Activated CD4-positive, alpha-beta T cell treated with anti-CD3 and anti-CD28 coated beads, Interleukin-2, amount 10 ng/mL, durations not matched to agents 24 days and 14 days (primary cell): ENCODE measurements around the gene CMA1. TPM values are rescaled to one million over a fixed set of nuclear protein-coding genes. Genes with fewer than 3 reads are reported as not detected.
"Not testable (repeated sequence)": the region's sequence is repeated elsewhere in the genome, so short reads cannot be mapped to it uniquely, and the experiment has no call there.

Experiments used
- DNase-seq: peaks from one replicate; pipeline ENCODE4 v3.0.0; 2022
- H3K27ac Mint-ChIP-seq: one replicate; pipeline ENCODE4 v1.8.0; 2022; ENCODE audit warnings: mild to moderate bottlenecking, mixed read lengths
- H3K27me3 Mint-ChIP-seq: one replicate; pipeline ENCODE4 v1.8.0; 2022; ENCODE audit warnings: mixed read lengths
- H3K36me3 Mint-ChIP-seq: one replicate; pipeline ENCODE4 v1.8.0; 2022; ENCODE audit warnings: low read depth, mild to moderate bottlenecking, mixed read lengths
- H3K4me1 Mint-ChIP-seq: one replicate; pipeline ENCODE4 v1.8.0; 2021; ENCODE audit warnings: mixed read lengths
- H3K4me3 Mint-ChIP-seq: one replicate; pipeline ENCODE4 v1.8.0; 2022; ENCODE audit warnings: mild to moderate bottlenecking, moderate library complexity, mixed read lengths
- H3K9me3 Mint-ChIP-seq: one replicate; pipeline ENCODE4 v1.8.0; 2021; ENCODE audit warnings: mixed read lengths
- intact Hi-C: fragments of 100-400 bp; cut with micrococcal nuclease; formaldehyde crosslinking; loops from one replicate; pipeline ENCODE4 v1.15.1; 2023
- total RNA-seq: library from RNA; stranded (reverse); gene quantifications from 2 replicates; pipeline ENCODE4 v1.2.3, GENCODE V29; 2022

CMA1 gene
- not detected in 2 replicates for total RNA-seq

GRCh38 chr14:24508155-24508840 lies at the start of gene CMA1:
TSS of gene CMA1 (minus strand) at chr14:24508265. CDS start at chr14:24508235, 30 bp downstream.
- no peak within 1 kb of the TSS for H3K4me3 Mint-ChIP-seq
- peaks cover 8% of the 10 kb centered on the region for H3K27me3 Mint-ChIP-seq
- peaks cover 6% of the 10 kb centered on the region for H3K9me3 Mint-ChIP-seq
- no peaks in the 10 kb centered on the region for H3K36me3 Mint-ChIP-seq
- DNase-seq, result no peak
- H3K27ac Mint-ChIP-seq, result no peak within 1 kb of the TSS
- H3K4me1 Mint-ChIP-seq, result peaks cover 7% of the 10 kb centered on the region
- intact Hi-C loops, result no loop called here

- intact Hi-C loops, result no loop called here
- no peaks in the 10 kb centered on the region for H3K27me3 Mint-ChIP-seq
- H3K36me3 Mint-ChIP-seq, result no peaks in the 10 kb centered on the region
- H3K4me3 Mint-ChIP-seq, result no peak overlapping the region
- no peak overlapping the region for H3K27ac Mint-ChIP-seq
- peaks cover 2% of the 10 kb centered on the region for H3K4me1 Mint-ChIP-seq
- DNase-seq, result no peak
- H3K9me3 Mint-ChIP-seq, result peaks cover 3% of the 10 kb centered on the region
These were observed 48.7 kb upstream of the CMA1 start for GRCh38 chr14:24556756-24557155.

- DNase-seq, H3K27me3 Mint-ChIP-seq, H3K36me3 Mint-ChIP-seq, H3K4me3 Mint-ChIP-seq, H3K4me1 Mint-ChIP-seq, intact Hi-C loops, H3K27ac Mint-ChIP-seq: not testable (repeated sequence)
- peaks cover 44% of the 10 kb centered on the region for H3K9me3 Mint-ChIP-seq
These were observed 41.0 kb upstream of the CMA1 start for GRCh38 chr14:24549064-24549463.

GRCh38 chr14:24542346-24542936 lies 34.4 kb upstream of the CMA1 start:
- intact Hi-C loops, result no loop called here
- H3K9me3 Mint-ChIP-seq, result peaks cover 38% of the 10 kb centered on the region
- no peak overlapping the region for H3K27ac Mint-ChIP-seq
- no peak overlapping the region for H3K4me3 Mint-ChIP-seq
- no peaks in the 10 kb centered on the region for H3K4me1 Mint-ChIP-seq
- H3K36me3 Mint-ChIP-seq, result no peaks in the 10 kb centered on the region
- H3K27me3 Mint-ChIP-seq, result peaks cover 9% of the 10 kb centered on the region
- no peak for DNase-seq

- DNase-seq, result no peak
- no peak overlapping the region for H3K4me3 Mint-ChIP-seq
- H3K9me3 Mint-ChIP-seq, result peaks cover 11% of the 10 kb centered on the region
- intact Hi-C loops, result no loop called here
- no peak overlapping the region for H3K27ac Mint-ChIP-seq
- H3K27me3 Mint-ChIP-seq, result peaks cover 2% of the 10 kb centered on the region
- no peaks in the 10 kb centered on the region for H3K36me3 Mint-ChIP-seq
- peaks cover 2% of the 10 kb centered on the region for H3K4me1 Mint-ChIP-seq
These were observed 27.7 kb upstream of the CMA1 start for GRCh38 chr14:24535737-24536136.

- Mint-ChIP-seq H3K27ac (no peak overlapping the region), H3K36me3 (no peaks in the 10 kb centered on the region), H3K27me3 (no peaks in the 10 kb centered on the region), H3K9me3 (peaks cover 3% of the 10 kb centered on the region), H3K4me1 (peaks cover 2% of the 10 kb centered on the region), H3K4me3 (no peak overlapping the region)
- DNase-seq, result no peak
- intact Hi-C loops, result no loop called here
These were observed 26.2 kb upstream of the CMA1 start for GRCh38 chr14:24534286-24534685.

GRCh38 chr14:24525877-24526620 lies 18.0 kb upstream of the CMA1 start:
- intact Hi-C loops, H3K4me1 Mint-ChIP-seq, H3K27ac Mint-ChIP-seq, H3K36me3 Mint-ChIP-seq, DNase-seq, H3K4me3 Mint-ChIP-seq, H3K9me3 Mint-ChIP-seq: not testable (repeated sequence)
- H3K27me3 Mint-ChIP-seq, result peaks cover 21% of the 10 kb centered on the region

- intact Hi-C loops, result no loop called here
- no peaks in the 10 kb centered on the region for H3K36me3 Mint-ChIP-seq
- DNase-seq, result no peak
- peaks cover 17% of the 10 kb centered on the region for H3K27me3 Mint-ChIP-seq
- H3K9me3 Mint-ChIP-seq, result peaks cover 3% of the 10 kb centered on the region
- no peaks in the 10 kb centered on the region for H3K4me1 Mint-ChIP-seq
- H3K4me3 Mint-ChIP-seq, result no peak overlapping the region
- no peak overlapping the region for H3K27ac Mint-ChIP-seq
These were observed 10.8 kb upstream of the CMA1 start for GRCh38 chr14:24518851-24519250.

- no peaks in the 10 kb centered on the region for H3K36me3 Mint-ChIP-seq
- intact Hi-C loops, result no loop called here
- no peak for DNase-seq
- H3K27ac Mint-ChIP-seq, result no peak overlapping the region
- no peak overlapping the region for H3K4me3 Mint-ChIP-seq
- no peaks in the 10 kb centered on the region for H3K4me1 Mint-ChIP-seq
- H3K27me3 Mint-ChIP-seq, result peaks cover 7% of the 10 kb centered on the region
- peaks cover 9% of the 10 kb centered on the region for H3K9me3 Mint-ChIP-seq
These were observed 6.1 kb upstream of the CMA1 start for GRCh38 chr14:24514209-24514608.

GRCh38 chr14:24513009-24513408 lies 4.9 kb upstream of the CMA1 start:
- peaks cover 9% of the 10 kb centered on the region for H3K9me3 Mint-ChIP-seq
- H3K4me3 Mint-ChIP-seq, result no peak overlapping the region
- no peaks in the 10 kb centered on the region for H3K36me3 Mint-ChIP-seq
- H3K4me1 Mint-ChIP-seq, result peaks cover 3% of the 10 kb centered on the region
- no peak overlapping the region for H3K27ac Mint-ChIP-seq
- intact Hi-C loops, result no loop called here
- no peak for DNase-seq
- peaks cover 12% of the 10 kb centered on the region for H3K27me3 Mint-ChIP-seq

- no peak overlapping the region for H3K4me3 Mint-ChIP-seq
- peaks cover 8% of the 10 kb centered on the region for H3K27me3 Mint-ChIP-seq
- peaks cover 7% of the 10 kb centered on the region for H3K4me1 Mint-ChIP-seq
- no peaks in the 10 kb centered on the region for H3K9me3 Mint-ChIP-seq
- DNase-seq, result no peak
- intact Hi-C loops, result no loop called here
- H3K36me3 Mint-ChIP-seq, result no peaks in the 10 kb centered on the region
- H3K27ac Mint-ChIP-seq, result no peak overlapping the region
These were observed 1.6 kb downstream of the CMA1 start for GRCh38 chr14:24506443-24506842.

- Mint-ChIP-seq H3K27me3 (peaks cover 7% of the 10 kb centered on the region), H3K27ac (no peak overlapping the region), H3K4me3 (no peak overlapping the region), H3K4me1 (peaks cover 7% of the 10 kb centered on the region), H3K36me3 (no peaks in the 10 kb centered on the region), H3K9me3 (peaks cover 4% of the 10 kb centered on the region)
- DNase-seq, result no peak
- intact Hi-C loops, result no loop called here
These were observed 3.6 kb downstream of the CMA1 start for GRCh38 chr14:24504425-24504950.

- H3K27ac Mint-ChIP-seq, intact Hi-C loops, H3K4me1 Mint-ChIP-seq, DNase-seq, H3K36me3 Mint-ChIP-seq, H3K4me3 Mint-ChIP-seq, H3K9me3 Mint-ChIP-seq, H3K27me3 Mint-ChIP-seq: not testable (repeated sequence)
These were observed 16.3 kb downstream of the CMA1 start for GRCh38 chr14:24491586-24492408.
